ENCODE measurements around the gene FZD1.

Gene FZD1

DNA sequence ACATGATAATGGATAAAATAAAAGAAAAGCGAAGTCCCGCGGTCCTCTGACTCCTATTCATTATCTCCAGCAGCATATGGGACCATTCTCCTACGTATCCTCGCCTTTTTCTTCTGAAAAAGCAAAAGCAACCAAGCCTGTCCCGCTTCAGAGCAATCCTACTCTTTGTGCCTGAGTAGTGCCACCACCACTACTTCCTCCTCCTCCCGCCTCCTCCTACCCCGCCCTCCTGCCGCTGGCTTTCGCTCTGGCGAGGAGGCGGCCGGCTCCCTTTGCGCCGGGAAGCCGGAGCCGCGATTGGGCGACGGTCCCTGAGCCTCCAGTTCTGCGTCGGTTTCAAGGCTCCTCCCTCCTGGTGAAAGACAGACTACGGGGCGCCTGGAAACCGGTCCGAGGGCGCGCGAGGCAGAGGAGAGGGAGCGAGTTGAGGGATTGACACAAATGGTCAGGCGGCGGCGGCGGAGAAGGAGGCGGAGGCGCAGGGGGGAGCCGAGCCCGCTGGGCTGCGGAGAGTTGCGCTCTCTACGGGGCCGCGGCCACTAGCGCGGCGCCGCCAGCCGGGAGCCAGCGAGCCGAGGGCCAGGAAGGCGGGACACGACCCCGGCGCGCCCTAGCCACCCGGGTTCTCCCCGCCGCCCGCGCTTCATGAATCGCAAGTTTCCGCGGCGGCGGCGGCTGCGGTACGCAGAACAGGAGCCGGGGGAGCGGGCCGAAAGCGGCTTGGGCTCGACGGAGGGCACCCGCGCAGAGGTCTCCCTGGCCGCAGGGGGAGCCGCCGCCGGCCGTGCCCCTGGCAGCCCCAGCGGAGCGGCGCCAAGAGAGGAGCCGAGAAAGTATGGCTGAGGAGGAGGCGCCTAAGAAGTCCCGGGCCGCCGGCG, at the start of gene FZD1:
FZD1 (plus strand) TSS at position 388 of the 878 bp plus-strand sequence; CDS start at position 836, 448 bp downstream.
- in situ Hi-C loops (cut with MboI; ENCODE audit: low pct_unique_long_range_greater_than_20kb, low sequenced_read_pairs, unreplicated experiment) = no loop called here
- peak; percentile 92 for DNase-seq (ENCODE audit: low spot score)
- TF ChIP-seq, protein P1, sequence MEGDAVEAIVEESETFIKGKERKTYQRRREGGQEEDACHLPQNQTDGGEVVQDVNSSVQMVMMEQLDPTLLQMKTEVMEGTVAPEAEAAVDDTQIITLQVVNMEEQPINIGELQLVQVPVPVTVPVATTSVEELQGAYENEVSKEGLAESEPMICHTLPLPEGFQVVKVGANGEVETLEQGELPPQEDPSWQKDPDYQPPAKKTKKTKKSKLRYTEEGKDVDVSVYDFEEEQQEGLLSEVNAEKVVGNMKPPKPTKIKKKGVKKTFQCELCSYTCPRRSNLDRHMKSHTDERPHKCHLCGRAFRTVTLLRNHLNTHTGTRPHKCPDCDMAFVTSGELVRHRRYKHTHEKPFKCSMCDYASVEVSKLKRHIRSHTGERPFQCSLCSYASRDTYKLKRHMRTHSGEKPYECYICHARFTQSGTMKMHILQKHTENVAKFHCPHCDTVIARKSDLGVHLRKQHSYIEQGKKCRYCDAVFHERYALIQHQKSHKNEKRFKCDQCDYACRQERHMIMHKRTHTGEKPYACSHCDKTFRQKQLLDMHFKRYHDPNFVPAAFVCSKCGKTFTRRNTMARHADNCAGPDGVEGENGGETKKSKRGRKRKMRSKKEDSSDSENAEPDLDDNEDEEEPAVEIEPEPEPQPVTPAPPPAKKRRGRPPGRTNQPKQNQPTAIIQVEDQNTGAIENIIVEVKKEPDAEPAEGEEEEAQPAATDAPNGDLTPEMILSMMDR (IDR thresholded peaks at IDR 0.05; ENCODE audit: extremely low read depth, insufficient read depth, missing control alignments) = no peak

DNA sequence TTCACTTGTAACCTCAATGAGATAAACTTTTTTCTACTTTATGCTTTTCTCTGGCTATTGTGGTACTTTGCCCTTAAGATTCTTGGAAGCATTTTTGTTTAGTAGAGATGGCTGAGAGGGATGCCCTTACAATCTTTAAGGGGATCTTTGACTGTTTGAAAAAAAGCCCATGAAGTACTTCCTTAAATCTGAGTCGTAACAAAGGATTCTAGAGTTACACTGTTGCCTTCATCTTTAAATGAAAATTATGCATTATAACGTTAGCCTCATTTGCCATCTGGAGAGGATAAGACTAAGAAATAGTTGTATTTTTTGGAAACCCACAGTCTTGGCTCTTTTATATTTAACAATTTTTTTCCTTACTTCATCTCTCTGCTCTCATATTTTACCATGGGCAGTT, 37.8 kb upstream of the FZD1 start:
- no peak for DNase-seq (ENCODE audit: low spot score)

DNA sequence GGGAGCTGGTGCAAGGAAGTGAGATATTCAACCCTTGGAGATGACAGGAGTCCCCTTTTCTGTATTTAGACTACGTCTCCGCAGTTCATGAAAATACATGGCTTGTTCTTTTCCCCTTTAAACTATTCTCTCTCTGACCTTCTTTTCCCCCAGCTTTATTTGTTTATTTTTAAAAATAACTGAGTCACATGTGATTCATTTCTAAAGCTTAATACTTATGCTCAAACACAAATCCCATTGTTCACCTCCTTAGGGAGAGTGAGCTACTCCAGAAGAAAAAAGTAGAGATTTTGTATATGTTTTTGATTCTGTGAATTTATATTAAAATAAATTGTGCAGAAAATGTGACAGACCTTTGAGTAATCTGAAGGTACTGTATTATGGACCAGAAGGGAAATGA, 35.9 kb upstream of the FZD1 start:
- TF ChIP-seq, protein P1 (IDR thresholded peaks at IDR 0.05; ENCODE audit: extremely low read depth, insufficient read depth, missing control alignments) = no peak

More for the DNA sequence above, 37.8 kb upstream of the FZD1 start:
- in situ Hi-C loops (cut with MboI; ENCODE audit: low pct_unique_long_range_greater_than_20kb, low sequenced_read_pairs, unreplicated experiment) = no loop called here
- TF ChIP-seq, protein P1 (IDR thresholded peaks at IDR 0.05; ENCODE audit: extremely low read depth, insufficient read depth, missing control alignments) = no peak

DNA sequence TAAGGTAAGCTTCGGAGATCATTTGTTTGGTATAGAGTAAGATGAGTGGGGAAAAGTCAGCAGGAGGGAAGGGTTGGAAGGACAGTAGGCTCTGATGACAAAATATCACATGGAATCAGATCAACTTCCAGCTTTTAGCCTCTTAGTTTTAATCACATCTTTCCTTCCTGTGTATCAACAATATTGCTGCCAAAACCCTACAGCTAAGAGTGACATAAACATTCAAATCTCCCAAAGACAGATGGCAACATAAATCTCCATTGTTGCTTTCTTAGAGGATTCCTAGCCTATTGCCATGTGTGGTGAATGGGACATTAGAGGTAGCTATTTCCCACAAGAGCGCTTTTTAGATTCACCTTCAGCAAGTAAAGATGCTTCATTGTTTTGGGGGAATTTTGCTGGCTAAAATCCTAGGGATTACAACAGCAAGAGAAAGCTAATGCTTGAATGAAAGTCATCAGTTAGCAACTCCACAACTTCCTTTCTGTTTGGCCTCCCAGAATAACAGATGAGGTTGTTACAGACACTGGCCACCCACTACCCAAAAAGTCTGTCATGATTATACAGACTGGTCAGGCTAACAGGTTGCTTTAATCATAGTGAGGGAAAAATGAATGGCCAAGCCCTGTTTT, 35.2 kb upstream of the FZD1 start:
- TF ChIP-seq, protein P1 (IDR thresholded peaks at IDR 0.05; ENCODE audit: extremely low read depth, insufficient read depth, missing control alignments) = no peak
- in situ Hi-C loops (cut with MboI; ENCODE audit: low pct_unique_long_range_greater_than_20kb, low sequenced_read_pairs, unreplicated experiment) = no loop called here
- DNase-seq (ENCODE audit: low spot score) = no peak

More for the DNA sequence above, 35.9 kb upstream of the FZD1 start:
- in situ Hi-C loops (cut with MboI; ENCODE audit: low pct_unique_long_range_greater_than_20kb, low sequenced_read_pairs, unreplicated experiment) = no loop called here
- DNase-seq (ENCODE audit: low spot score) = no peak

DNA sequence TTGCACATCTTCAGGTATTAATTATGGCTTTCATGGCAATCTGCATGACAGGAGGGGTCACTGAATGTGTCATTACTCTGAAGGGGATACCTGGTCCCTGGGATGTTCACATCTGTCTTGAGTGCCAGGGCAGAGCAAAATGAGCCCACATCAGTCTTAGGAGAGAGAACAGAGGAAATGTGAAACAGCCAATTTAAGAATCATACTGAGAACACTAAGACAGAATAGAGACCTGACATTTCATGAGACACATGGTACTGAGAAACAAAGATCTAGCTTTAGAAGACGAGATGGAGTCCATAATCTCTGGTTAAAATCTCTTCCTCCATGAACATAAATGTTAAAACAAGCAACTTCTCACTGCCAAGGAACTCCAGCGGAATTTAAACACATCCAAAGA, 34.1 kb upstream of the FZD1 start:
- TF ChIP-seq, protein P1 (IDR thresholded peaks at IDR 0.05; ENCODE audit: extremely low read depth, insufficient read depth, missing control alignments) = no peak
- DNase-seq (ENCODE audit: low spot score) = no peak
- in situ Hi-C loops (cut with MboI; ENCODE audit: low pct_unique_long_range_greater_than_20kb, low sequenced_read_pairs, unreplicated experiment) = no loop called here

DNA sequence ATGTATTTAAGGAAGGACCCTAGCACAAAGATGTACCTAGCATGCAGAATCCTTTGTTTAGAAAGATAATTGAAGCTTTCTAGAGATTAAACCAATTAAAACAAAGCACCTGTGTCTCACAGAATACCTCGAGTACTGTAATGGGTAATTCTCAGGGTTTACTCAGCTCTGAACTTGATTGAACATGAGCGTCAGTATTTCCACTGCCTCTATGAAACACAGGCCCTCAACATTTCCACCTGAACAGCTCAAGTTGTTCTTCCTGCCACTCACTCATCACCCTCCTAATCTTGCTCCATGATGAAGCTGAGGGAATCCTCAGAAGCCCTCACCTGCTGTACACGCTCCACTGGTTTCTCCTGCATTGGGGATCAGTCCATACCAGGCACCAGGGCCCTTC, 33.7 kb upstream of the FZD1 start:
- DNase-seq (ENCODE audit: low spot score) = no peak
- TF ChIP-seq, protein P1 (IDR thresholded peaks at IDR 0.05; ENCODE audit: extremely low read depth, insufficient read depth, missing control alignments) = no peak
- in situ Hi-C loops (cut with MboI; ENCODE audit: low pct_unique_long_range_greater_than_20kb, low sequenced_read_pairs, unreplicated experiment) = no loop called here

All from GM13977 (cell line).